Common myeloid progenitor, CD34-positive (primary cell): ENCODE measurements around the gene SLC16A9.
"Not testable (repeated sequence)": the region's sequence is repeated elsewhere in the genome, so short reads cannot be mapped to it uniquely, and the experiment has no call there.

Experiments
- CTCF ChIA-PET: fragments of 350-600 bp; sonication (Branson Sonifier 250); formaldehyde crosslinking; loops from one replicate; lab custom pipeline; 2021; ENCODE audit warnings: antibody characterized with exemption; lab: Charles Lee
- POLR2A ChIA-PET: fragments of 350-600 bp; sonication (Branson Sonifier 250); formaldehyde crosslinking; loops from one replicate; lab custom pipeline; 2021; ENCODE audit warnings: antibody characterized with exemption; lab: Charles Lee
- DNase-seq, 3 donors: peaks; one replicate each; pipeline versions ENCODE4 v3.0.0 to v3.0.0-alpha.2; 2013
- H3K27ac ChIP-seq, 2 experiments: 1 replicate in 1 of 2; 2 replicates in 1 of 2; pipeline ENCODE4 v1.7.0; 2013; ENCODE audit warnings: inconsistent platforms in 2 of 2, low read length in 2 of 2, mild to moderate bottlenecking in 2 of 2, low read depth in 1 of 2, moderate library complexity in 1 of 2; ENCODE audit not compliant: severe bottlenecking in 2 of 2, insufficient read depth in 1 of 2, poor library complexity in 1 of 2
- H3K27me3 ChIP-seq, 5 experiments: replicated peaks in 2 of 5; 1 replicate in 3 of 5; 2 replicates in 2 of 5; pipeline versions ENCODE4 v1.6.1 to v1.7.0; 2013; ENCODE audit warnings: low read length in 4 of 5, mild to moderate bottlenecking in 2 of 5, moderate library complexity in 2 of 5, inconsistent platforms in 1 of 5; ENCODE audit not compliant: insufficient read depth in 5 of 5, control insufficient read depth in 4 of 5
- H3K36me3 ChIP-seq, 4 experiments: 1 replicate in 2 of 4; 2 replicates in 2 of 4; pipeline versions ENCODE4 v1.6.1 to v1.7.0; 2013; ENCODE audit warnings: low read length in 3 of 4, control low read depth in 1 of 4, mild to moderate bottlenecking in 1 of 4; ENCODE audit not compliant: control insufficient read depth in 4 of 4, insufficient read depth in 4 of 4
- H3K4me1 ChIP-seq, 4 experiments: 1 replicate in 3 of 4; 2 replicates in 1 of 4; pipeline versions ENCODE4 v1.6.1 to v1.7.1; 2013; ENCODE audit warnings: low read length in 3 of 4, mild to moderate bottlenecking in 3 of 4, control low read depth in 1 of 4, inconsistent platforms in 1 of 4, moderate library complexity in 1 of 4; ENCODE audit not compliant: control insufficient read depth in 4 of 4, insufficient read depth in 4 of 4; ENCODE audit errors: control extremely low read depth in 1 of 4
- H3K4me3 ChIP-seq, 7 experiments: 1 replicate in 4 of 7; 2 replicates in 3 of 7; pipeline versions ENCODE4 v1.5.1 to v1.7.0; 2013; ENCODE audit warnings: mild to moderate bottlenecking in 7 of 7, low read length in 6 of 7, moderate library complexity in 6 of 7, inconsistent platforms in 2 of 7, low read depth in 2 of 7, control low read depth in 1 of 7; ENCODE audit not compliant: insufficient read depth in 4 of 7, control insufficient read depth in 1 of 7; ENCODE audit errors: extremely low read depth in 1 of 7
- H3K9me3 ChIP-seq, 5 experiments: 1 replicate in 4 of 5; 2 replicates in 1 of 5; pipeline versions ENCODE4 v1.6.1 to v1.7.1; 2013; ENCODE audit warnings: low read length in 4 of 5, mild to moderate bottlenecking in 2 of 5, inconsistent platforms in 1 of 5, low read depth in 1 of 5, moderate library complexity in 1 of 5; ENCODE audit not compliant: control insufficient read depth in 4 of 5, insufficient read depth in 2 of 5; ENCODE audit errors: control extremely low read depth in 1 of 5
- WGBS: methylation state at CpG from one replicate; pipeline ENCODE4 v1.1.5; 2013; ENCODE audit not compliant: insufficient coverage; 5-methylcytosine and 5-hydroxymethylcytosine counted together

Gene SLC16A9

GRCh38 chr10:59748834-59749233 is 39.2 kb upstream of the SLC16A9 start:
- H3K27me3 ChIP-seq: no peaks in the 10 kb centered on the region
- DNase-seq: no peak
- H3K27ac ChIP-seq: no peak overlapping the region
- POLR2A ChIA-PET: no interaction called here
- no peaks in the 10 kb centered on the region for H3K36me3 ChIP-seq
- H3K4me3 ChIP-seq: no peak overlapping the region
- CTCF ChIA-PET: no interaction called here
- no peaks in the 10 kb centered on the region for H3K4me1 ChIP-seq
- 60% methylated on average over 1 of the region's 1 CpG for WGBS
- no peaks in the 10 kb centered on the region for H3K9me3 ChIP-seq

- WGBS: no CpG with 5 or more reads among the region's 2 CpGs
- DNase-seq: no peak
- Histone ChIP-seq H3K9me3 (no peaks in the 10 kb centered on the region), H3K4me1 (no peaks in the 10 kb centered on the region), H3K27ac (no peak overlapping the region), H3K36me3 (no peaks in the 10 kb centered on the region), H3K27me3 (no peaks in the 10 kb centered on the region), H3K4me3 (no peak overlapping the region)
- CTCF ChIA-PET: no interaction called here
- POLR2A ChIA-PET: no interaction called here
Observed at GRCh38 chr10:59745163-59745650, 35.6 kb upstream of the SLC16A9 start.

- H3K4me1 ChIP-seq, DNase-seq, H3K9me3 ChIP-seq, H3K27ac ChIP-seq, CTCF ChIA-PET, H3K4me3 ChIP-seq, H3K36me3 ChIP-seq, H3K27me3 ChIP-seq, POLR2A ChIA-PET: not testable (repeated sequence)
- WGBS: 100% methylated on average over 1 of the region's 6 CpGs
Observed at GRCh38 chr10:59744762-59745161, 35.1 kb upstream of the SLC16A9 start.

GRCh38 chr10:59744156-59744555 is 34.5 kb upstream of the SLC16A9 start:
- H3K27ac ChIP-seq, POLR2A ChIA-PET, H3K9me3 ChIP-seq: not testable (repeated sequence)

GRCh38 chr10:59741583-59741982 is 31.9 kb upstream of the SLC16A9 start:
- H3K4me3 ChIP-seq: no peak overlapping the region
- no peaks in the 10 kb centered on the region for H3K27me3 ChIP-seq
- H3K4me1 ChIP-seq: no peaks in the 10 kb centered on the region
- ChIA-PET POLR2A (no interaction called here), CTCF (interaction anchor here (0.6 to 1.0 kb wide), 3 partner anchors 32 to 936 kb away, joined by 3 read pairs; no protein-coding TSS in a partner anchor)
- H3K27ac ChIP-seq: no peak overlapping the region
- DNase-seq: no peak
- no peaks in the 10 kb centered on the region for H3K36me3 ChIP-seq
- 94% methylated on average over 3 of the region's 5 CpGs for WGBS
- no peaks in the 10 kb centered on the region for H3K9me3 ChIP-seq

More at GRCh38 chr10:59744156-59744555, 34.5 kb upstream of the SLC16A9 start:
- DNase-seq, H3K4me3 ChIP-seq, H3K36me3 ChIP-seq, H3K4me1 ChIP-seq, CTCF ChIA-PET, H3K27me3 ChIP-seq: not testable (repeated sequence)
- 100% methylated on average over 22 of the region's 32 CpGs for WGBS

- H3K4me3 ChIP-seq: no peak overlapping the region
- H3K4me1 ChIP-seq: no peaks in the 10 kb centered on the region
- H3K9me3 ChIP-seq: no peaks in the 10 kb centered on the region
- POLR2A ChIA-PET: no interaction called here
- no peak overlapping the region for H3K27ac ChIP-seq
- DNase-seq: no peak
- H3K36me3 ChIP-seq: no peaks in the 10 kb centered on the region
- CTCF ChIA-PET: interaction anchor here (0.6 to 1.0 kb wide), 2 partner anchors 130 to 936 kb away, joined by 3 read pairs; no protein-coding TSS in a partner anchor
- H3K27me3 ChIP-seq: no peaks in the 10 kb centered on the region
Observed at GRCh38 chr10:59741048-59741447, 31.4 kb upstream of the SLC16A9 start.

- Histone ChIP-seq H3K4me1 (no peaks in the 10 kb centered on the region), H3K4me3 (no peak overlapping the region), H3K27ac (no peak overlapping the region), H3K27me3 (no peaks in the 10 kb centered on the region), H3K36me3 (no peaks in the 10 kb centered on the region), H3K9me3 (no peaks in the 10 kb centered on the region)
- ChIA-PET CTCF (no interaction called here), POLR2A (no interaction called here)
- 100% methylated on average over 1 of the region's 1 CpG for WGBS
- no peak for DNase-seq
Observed at GRCh38 chr10:59736749-59737148, 27.1 kb upstream of the SLC16A9 start.
